GM19468 (cell line): ENCODE measurements around the gene IL1RAPL1.
"Not testable (repeated sequence)": the region's sequence is repeated elsewhere in the genome, so short reads cannot be mapped to it uniquely, and the experiment has no call there.

Source experiments
- ATAC-seq: cut with Tn5 transposase; IDR thresholded peaks from one replicate; pipeline ENCODE4 v1.9.1; 2021; ENCODE audit warnings: mild to moderate bottlenecking, moderate library complexity, moderate number of reproducible peaks; ENCODE audit not compliant: unreplicated experiment; ENCODE audit errors: extremely low read depth

Gene IL1RAPL1

DNA sequence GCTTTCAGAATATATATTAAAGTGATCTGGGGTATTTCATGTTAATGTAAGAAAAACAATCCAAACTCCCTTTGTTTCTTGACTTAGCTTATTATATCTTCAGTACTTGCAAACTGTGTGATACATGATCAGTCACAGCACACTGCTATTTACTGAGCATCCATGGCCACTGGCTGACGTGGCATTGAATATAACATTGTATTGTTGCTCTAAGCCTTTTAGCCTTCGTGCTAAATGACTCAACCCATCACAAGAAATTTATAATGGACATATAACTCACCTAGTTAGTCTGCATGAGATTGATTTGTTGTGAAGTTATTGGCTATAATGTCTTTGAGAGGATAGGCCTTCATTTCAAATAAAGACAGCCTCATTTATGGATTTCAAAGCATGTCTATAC lies 642.6 kb downstream of the IL1RAPL1 start:
- no peak for ATAC-seq

DNA sequence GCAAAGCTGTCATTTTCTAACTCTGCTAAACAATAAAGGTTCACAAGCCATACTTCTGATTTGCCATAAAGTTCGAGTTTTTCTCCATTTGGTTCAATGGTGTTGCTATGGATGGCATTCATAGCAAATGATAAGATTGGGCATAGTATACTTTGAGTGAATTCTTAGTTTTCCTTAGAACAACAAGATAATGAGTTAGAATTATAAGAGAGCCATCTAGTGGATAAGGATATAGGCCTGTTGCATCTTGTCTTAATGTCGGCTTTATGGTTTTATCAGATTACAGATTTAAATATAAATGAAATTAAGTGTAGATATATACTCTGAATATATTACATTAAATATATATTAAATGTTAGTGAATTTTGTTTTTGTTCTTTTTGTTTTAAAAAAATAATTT lies 644.6 kb downstream of the IL1RAPL1 start:
- ATAC-seq = no peak

DNA sequence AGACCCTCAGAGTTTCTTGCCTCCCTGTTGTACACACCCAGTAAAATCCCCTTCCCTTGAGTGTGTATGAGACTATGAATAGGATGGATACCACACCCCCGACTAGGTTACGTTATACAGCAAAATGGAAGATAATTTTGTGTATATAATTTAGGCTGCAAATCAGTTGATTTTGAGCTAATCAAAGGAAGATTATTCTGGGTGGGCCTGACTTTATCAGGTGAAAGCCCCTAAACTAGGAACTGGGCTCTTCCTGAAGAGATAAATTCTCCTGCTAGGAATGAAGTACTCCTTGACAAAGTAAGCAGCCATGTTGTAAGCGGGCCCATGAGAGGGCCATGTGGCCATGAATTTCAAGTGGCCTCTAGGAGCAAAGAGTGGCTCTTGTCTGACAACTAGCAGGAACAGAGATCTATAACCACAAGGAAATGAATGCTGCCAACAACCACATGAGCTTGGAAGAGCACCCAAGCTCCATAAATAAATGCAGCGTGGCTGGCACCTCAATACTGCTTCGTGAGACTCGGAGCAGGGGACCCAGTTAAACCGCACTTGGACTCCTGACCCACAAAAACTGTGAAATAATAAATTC lies 646.4 kb downstream of the IL1RAPL1 start:
- ATAC-seq = no peak

GRCh38 chrX:29237972-29238371 lies 650.7 kb downstream of the IL1RAPL1 start:
- ATAC-seq = no peak

DNA sequence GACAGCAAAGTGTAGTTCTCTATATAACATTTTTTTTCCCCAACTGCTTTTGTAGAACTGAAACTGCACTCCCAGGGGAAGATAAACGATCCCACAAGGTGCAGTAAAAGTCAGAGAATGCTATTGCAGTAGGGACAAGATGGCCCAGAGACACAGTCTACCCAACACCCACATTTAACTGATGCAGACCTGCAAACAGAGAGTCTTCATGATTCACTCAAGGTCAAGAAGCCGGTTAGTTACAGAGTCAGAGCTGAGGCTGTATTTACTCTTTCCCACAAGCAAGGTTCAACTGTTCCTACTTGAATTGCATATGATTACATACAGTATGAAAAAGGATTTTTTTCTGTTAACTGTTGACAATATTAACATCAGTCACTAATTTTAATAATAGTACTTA lies 654.6 kb downstream of the IL1RAPL1 start:
- ATAC-seq = no peak

- no peak for ATAC-seq
These were observed 655.6 kb downstream of the IL1RAPL1 start for GRCh38 chrX:29242856-29243255.

DNA sequence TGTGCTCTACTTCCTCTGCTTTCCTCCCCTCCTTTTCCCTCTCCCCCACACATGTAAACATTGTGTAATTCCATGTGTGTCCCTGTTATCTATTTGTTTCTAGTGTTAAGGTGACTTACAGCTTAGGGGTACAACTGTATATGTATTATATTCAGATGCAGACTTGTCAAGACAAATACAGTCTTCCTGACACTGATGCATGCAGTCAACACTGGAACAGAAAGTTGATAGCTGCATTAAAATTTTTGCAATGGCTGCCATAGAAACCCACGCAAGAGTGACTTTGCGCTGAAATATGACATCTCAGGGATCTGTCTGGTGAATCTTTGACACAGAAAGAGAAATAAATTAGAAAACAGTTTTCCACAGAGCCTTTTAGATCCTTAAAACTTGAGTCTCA lies 656.7 kb downstream of the IL1RAPL1 start:
- ATAC-seq = no peak

DNA sequence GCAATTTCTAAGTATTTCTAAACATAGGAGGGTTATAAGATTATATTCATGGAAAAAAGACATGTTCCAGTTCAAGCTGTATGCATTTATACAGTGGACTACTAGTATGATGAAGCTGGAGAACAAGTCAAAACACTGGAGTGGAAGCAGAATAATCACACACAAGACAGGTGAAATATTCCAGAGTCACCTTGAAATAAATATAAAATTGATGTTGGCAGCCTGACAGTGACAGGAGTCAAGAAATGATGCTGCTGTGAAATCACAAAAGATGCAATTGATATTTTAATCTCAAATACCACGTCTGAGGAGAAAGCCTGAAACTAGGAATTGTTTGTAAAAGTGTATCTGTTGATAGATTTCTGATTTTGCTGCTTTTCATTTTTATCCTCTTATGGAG lies 667.3 kb downstream of the IL1RAPL1 start:
- no peak for ATAC-seq

- no peak for ATAC-seq
These were observed 670.3 kb downstream of the IL1RAPL1 start for GRCh38 chrX:29257521-29257920.

- ATAC-seq = no peak
These were observed 682.1 kb downstream of the IL1RAPL1 start for GRCh38 chrX:29269390-29269789.

DNA sequence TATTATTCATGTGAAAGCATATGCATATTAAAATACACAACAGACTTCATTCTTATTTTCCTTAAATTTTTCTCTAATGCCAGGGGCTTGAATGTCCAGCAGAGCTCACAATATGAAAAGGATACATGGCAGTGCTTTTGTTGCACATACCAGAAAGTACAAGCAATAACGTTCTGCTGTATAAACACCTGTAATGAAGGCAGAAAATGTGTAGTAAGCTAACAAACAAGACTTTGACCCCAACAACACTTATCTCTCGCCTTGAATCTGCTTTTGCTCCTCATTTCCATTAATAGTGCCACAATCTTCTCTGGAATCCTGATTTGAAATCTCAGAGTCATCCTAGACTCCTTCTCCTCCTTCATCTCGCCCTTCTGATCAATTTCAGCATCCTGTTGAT lies 687.3 kb downstream of the IL1RAPL1 start:
- ATAC-seq = no peak

DNA sequence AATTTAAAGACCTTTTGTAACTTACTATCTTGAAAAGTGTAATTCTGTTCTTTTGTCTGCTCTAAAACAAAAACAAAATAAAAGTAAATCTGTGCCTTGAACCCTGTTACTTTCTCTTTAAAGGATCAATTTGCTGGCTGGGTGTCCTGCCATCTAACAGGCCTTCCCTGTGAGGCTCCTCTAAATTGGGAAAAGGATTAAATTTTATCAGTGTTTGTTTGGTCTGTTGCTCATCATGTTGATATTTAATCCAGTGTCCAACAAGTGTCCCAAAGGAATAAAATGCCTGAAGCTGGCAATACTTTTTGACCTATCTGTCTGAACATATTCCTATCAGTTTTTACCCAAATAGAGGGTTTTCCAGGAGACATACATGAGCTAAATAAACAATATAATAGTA lies 688.7 kb downstream of the IL1RAPL1 start:
- ATAC-seq = no peak

DNA sequence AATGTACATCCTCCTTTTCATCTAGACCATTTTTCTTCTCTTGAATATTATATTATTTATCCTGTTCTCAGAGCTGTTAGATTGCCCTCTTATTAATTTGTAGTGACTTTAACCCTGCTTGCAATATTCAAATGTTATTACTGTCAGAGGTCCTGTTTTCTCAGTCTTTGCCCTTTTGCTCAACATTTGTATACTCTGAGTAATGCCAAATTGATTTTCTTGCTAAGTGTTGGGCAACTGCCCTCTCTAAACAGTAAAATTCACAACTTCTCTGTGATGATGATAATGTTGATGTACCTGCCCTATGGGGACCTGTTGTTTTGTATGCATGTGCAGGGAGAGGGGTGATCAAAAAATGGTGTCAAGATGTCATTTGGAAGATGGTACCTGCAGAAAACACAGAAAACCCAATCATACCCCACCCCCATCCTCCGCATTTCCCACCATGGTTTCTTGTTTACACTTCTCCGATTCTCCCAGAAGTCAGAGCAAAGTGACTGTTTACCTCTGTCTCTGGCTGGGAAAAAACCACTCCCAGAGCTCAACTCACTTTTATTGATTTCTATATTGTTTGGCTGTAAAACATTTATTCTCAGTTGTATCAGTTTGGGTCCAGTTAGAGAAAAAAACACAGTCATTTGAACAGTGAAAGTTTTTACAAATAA lies 694.0 kb downstream of the IL1RAPL1 start:
- ATAC-seq = no peak

- ATAC-seq = no peak
These were observed 698.4 kb downstream of the IL1RAPL1 start for GRCh38 chrX:29285664-29286063.

DNA sequence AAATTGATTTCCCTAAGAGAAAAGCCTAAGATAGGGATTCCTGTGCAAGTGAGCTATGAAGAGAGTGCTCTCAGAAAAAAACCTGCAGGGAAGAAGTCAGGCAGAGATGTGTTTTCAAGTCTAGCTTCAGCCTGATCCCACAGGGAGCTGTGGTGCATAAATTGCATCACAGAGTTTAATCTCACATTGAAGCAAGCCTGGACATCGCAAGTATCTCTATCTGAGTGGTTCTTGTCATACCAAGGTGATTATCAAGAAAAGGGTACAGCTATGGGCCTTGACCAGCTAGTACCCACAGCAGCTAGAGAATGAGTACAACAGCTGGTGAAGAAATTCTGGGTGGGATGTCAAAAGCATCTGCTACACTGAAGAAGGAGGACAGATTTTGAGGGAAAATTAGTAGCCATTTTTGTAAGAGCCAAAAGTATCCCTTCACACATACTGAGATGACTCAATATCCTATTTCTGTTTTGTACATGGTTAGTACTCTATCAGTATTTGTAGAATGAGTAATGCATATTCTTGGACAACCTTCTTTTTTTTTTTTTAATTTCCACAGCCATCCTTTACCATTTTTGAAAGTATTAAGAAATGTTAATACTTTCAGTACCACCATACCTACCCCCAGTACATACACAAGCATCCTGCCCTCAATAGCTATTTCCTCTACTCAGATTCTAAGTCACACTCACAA lies 708.9 kb downstream of the IL1RAPL1 start:
- no peak for ATAC-seq

DNA sequence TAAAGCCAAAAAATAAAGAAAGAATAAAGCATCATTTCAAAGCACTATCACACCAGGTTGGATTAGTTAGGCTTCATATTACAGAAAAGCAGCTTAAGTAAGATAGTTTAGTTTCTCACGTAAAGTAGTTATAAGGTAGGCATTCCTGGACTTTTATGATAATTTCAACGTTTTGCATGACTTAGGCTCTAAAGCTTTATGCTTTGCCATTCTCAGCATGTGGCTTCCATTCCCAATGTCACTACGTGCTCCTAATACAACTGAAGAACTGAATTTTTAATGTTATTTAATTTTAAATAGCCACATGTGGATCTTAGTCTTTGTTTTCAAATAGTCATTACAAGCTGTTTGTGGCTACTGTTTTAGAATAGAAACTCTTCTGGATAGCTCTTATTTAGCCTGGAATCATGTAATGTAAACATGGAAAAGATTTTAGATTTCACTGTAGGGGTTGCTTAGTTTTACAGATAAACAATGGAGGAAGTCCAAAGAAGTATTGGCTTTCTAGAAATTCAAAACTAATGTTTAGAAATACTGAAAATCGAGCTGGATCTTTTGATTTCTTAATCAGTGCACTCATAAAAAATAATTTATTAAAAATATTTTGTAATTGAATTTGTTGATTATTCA lies 710.0 kb downstream of the IL1RAPL1 start:
- no peak for ATAC-seq

- no peak for ATAC-seq
These were observed 712.4 kb downstream of the IL1RAPL1 start for GRCh38 chrX:29299684-29300083.

DNA sequence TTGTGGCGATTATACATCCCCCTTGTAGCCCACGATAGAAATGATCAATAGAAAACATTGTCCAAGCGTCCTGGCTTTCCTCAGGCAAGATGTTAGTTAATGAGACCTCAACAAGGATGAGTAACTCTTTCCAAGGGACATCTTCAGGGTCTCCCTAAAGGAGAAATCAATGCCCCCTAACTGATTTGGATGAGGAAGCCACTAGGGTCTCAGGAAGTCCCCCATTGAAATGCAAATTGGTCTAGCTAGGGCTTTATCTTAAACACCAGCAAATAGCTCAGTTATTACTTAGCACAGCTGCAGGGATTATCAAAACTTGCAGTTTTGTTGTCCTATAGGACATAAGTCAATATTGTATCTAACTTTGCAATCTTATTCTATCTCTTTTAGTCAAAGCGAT lies 721.5 kb downstream of the IL1RAPL1 start:
- ATAC-seq = no peak

DNA sequence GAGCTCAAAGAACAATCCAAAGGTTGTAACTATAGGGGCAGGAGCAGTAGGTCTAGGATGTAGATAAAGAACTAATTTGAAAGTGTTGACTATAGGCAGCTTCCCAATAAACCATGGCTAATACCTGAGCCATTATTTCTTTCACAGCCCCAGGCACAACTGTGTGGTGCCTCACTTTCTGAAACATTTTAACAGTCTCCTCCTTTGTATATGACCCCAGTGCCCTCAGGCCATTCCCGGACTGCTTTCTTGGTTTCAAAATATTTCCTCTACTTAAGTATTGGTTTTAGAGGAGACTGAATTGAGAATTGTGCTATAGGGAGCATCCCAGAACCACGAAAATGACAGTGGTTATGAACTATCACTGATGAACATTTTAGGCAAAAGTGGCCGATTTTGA lies 728.7 kb downstream of the IL1RAPL1 start:
- ATAC-seq = no peak

- ATAC-seq = no peak
These were observed 730.8 kb downstream of the IL1RAPL1 start for GRCh38 chrX:29318012-29318411.

DNA sequence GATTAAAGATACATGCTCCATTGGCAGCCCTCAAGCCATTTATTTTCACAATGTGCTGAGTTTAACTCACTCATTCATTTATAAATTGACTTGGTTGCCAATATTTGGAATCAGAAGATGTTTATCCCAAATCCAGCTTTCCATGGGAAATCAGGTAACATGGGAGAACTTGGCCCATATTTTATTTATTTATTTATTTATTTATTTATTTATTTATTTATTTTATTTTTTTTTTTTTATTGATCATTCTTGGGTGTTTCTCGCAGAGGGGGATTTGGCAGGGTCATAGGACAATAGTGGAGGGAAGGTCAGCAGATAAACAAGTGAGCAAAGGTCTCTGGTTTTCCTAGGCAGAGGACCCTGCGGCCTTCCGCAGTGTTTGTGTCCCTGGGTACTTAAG lies 745.2 kb downstream of the IL1RAPL1 start:
- ATAC-seq = not testable (repeated sequence)
